ENCODE measurements around the gene TMEM270. TPM values are rescaled to one million over a fixed set of nuclear protein-coding genes. Genes with fewer than 3 reads are reported as not detected.

TMEM270 gene
- total and polyA plus RNA-seq, 2 of the 8 experiments (the other 6 are each of a cell fraction or from before 2014, with no cell fraction given): 0.26 TPM; not detected in 1

DNA sequence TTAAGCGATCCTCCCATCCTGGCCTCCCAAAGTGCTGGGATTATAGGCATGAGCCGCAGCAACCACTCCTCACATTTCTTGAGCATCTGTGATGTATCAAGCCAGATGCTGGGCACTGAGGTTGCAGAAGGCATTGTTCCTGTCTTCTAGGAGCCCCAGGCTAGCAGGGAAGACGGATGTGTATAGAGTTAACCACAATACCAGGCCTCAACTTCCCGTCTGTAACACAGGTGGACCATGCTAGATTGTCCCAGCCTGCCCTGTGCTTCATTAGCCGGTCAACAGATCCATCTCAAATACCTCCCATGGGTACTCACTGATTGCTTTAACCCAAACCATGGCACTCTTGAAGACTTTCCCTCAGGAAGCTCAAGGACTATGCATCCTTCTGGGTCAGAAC is 32.0 kb upstream of the TMEM270 start:
- H2BK12ac ChIP-seq (ENCODE audit: low read depth, low read length): peak overlapping the region; percentile 97; the same call in 1 of the 2 replicates
- H4K20me1 ChIP-seq (replicated peaks in 1 of 2; ENCODE audit: control insufficient read depth in 1 of 2, insufficient read depth in 2 of 2, low read length in 2 of 2): no peaks in the 10 kb centered on the region
- no peaks in the 10 kb centered on the region; a peak in 1 of 4 replicates for H3K79me2 ChIP-seq (ENCODE audit: control insufficient read depth in 1 of 2, insufficient read depth in 2 of 2, low read length in 2 of 2)
- H3K9ac ChIP-seq (replicated peaks in 1 of 4; ENCODE audit: extremely low read depth in 1 of 4, low read depth in 3 of 4, low read length in 3 of 4): no peak overlapping the region; a peak in 1 of 7 replicates
- peak overlapping the region; percentile 81; the same call in 1 of the 2 replicates for H3K18ac ChIP-seq (ENCODE audit: extremely low read depth, low read length)
- H3K36me3 ChIP-seq (ENCODE audit: control insufficient read depth in 2 of 4, insufficient read depth in 4 of 4, low read length in 3 of 4): no peaks in the 10 kb centered on the region
- no peak overlapping the region for H3K14ac ChIP-seq (ENCODE audit: insufficient read length)
- peak overlapping the region; percentile 79 for H2BK5ac ChIP-seq (ENCODE audit: low read depth, low read length)
- H4K91ac ChIP-seq (replicated peaks; ENCODE audit: insufficient read length, low read length): peak overlapping the region; percentile 77
- 95% methylated on average over 5 of the region's 5 CpGs; no CpG with 5 or more reads in 1 of the 2 experiments for WGBS, 2 experiments (ENCODE audit: extremely low coverage in 1 of 2, insufficient coverage in 1 of 2, insufficient read length in 1 of 2, insufficient replicate concordance in 2 of 2, low coverage in 1 of 2, low lambda C conversion rate in 2 of 2, missing lambda C conversion rate in 1 of 2)
- peak overlapping the region; percentile 99 for H2BK20ac ChIP-seq (ENCODE audit: low read length)
- peaks cover 0 to 4% (median 0%) of the 10 kb centered on the region in 4 experiments; a peak in 2 of 7 replicates for H3K27me3 ChIP-seq (replicated peaks in 1 of 4; ENCODE audit: control insufficient read depth in 3 of 4, extremely low read depth in 1 of 4, insufficient read depth in 3 of 4, low read length in 3 of 4)
- no peak overlapping the region; the same call in 1 of the 2 replicates for H4K8ac ChIP-seq (ENCODE audit: extremely low read depth, insufficient read depth, low read length)
- H2AFZ ChIP-seq (ENCODE audit: low read length): no peak overlapping the region
- peak overlapping the region; percentile 24 to 63; a peak in 2 of 4 replicates for H3K4me2 ChIP-seq (ENCODE audit: insufficient read depth in 1 of 2, low read depth in 2 of 2, low read length in 2 of 2)
- H2BK15ac ChIP-seq (ENCODE audit: low read length): peak overlapping the region; percentile 93; the same call in 1 of the 2 replicates
- peaks cover 22 to 56% (median 43%) of the 10 kb centered on the region in 4 experiments for H3K4me1 ChIP-seq (replicated peaks in 1 of 4; ENCODE audit: control insufficient read depth in 3 of 4, insufficient read depth in 4 of 4, low read length in 3 of 4)
- CTCF ChIA-PET (ENCODE audit: partially characterized antibody): interaction anchor here (0.7 to 5.5 kb wide), 9 partner anchors 9 to 84 kb away, joined by 3 to 65 read pairs (median 6); partner anchors contain the start of genes CLDN3 and METTL27
- DNase-seq (ENCODE audit: low read depth in 1 of 2, low spot score in 2 of 2) (no peak), FAIRE-seq (no peak)
- no peak overlapping the region for H3K56ac ChIP-seq (replicated peaks; ENCODE audit: insufficient read length, low read depth, low read length)
- no peaks in the 10 kb centered on the region for H3K9me3 ChIP-seq (ENCODE audit: insufficient read depth in 2 of 2, low read depth in 1 of 2, low read length in 1 of 2)
- H3K27ac ChIP-seq (ENCODE audit: low read depth, low read length): no peak overlapping the region
- TF ChIP-seq RXRA (IDR thresholded peaks at IDR 0.05; ENCODE audit: insufficient read depth, low read depth, low read length) (no peak), POLR2A (IDR thresholded peaks at IDR 0.05; ENCODE audit: control extremely low read depth in 1 of 2, low read depth in 2 of 2, low read length in 2 of 2) (peak in 1 of 2 experiments; percentile 19; a peak in 1 of 3 replicates)
- no peak overlapping the region for H3K4me3 ChIP-seq (ENCODE audit: extremely low read depth in 1 of 4, insufficient read depth in 2 of 4, low read depth in 3 of 4, low read length in 4 of 4)
- H2BK120ac ChIP-seq (replicated peaks; ENCODE audit: low read depth, low read length): peak overlapping the region; percentile 80
- H4K5ac ChIP-seq (ENCODE audit: insufficient read length, low read depth, low read length): no peak overlapping the region
- peak overlapping the region; percentile 81 for H3K4ac ChIP-seq (replicated peaks; ENCODE audit: insufficient read length, low read depth, low read length)
- peaks cover 5% of the 10 kb centered on the region; the same call in 1 of the 2 replicates for H3K79me1 ChIP-seq (ENCODE audit: low read depth, low read length)
- no peak overlapping the region for H3K23ac ChIP-seq (ENCODE audit: insufficient read length)
- POLR2A ChIA-PET (ENCODE audit: partially characterized antibody): interaction anchor here (0.8 to 6.8 kb wide), 5 partner anchors 9 to 307 kb away, joined by 3 to 96 read pairs (median 72); partner anchors contain the start of genes ABHD11, BAZ1B and METTL27
- H3K23me2 ChIP-seq (ENCODE audit: low read depth, low read length): peaks cover 17% of the 10 kb centered on the region; the same call in 1 of the 2 replicates
- H2AK5ac ChIP-seq (ENCODE audit: low read depth, low read length): peak overlapping the region; percentile 83; the same call in 1 of the 2 replicates
